HepG2 (cell line): ENCODE measurements around the gene CAMTA1. TPM values are rescaled to one million over a fixed set of nuclear protein-coding genes. Genes with fewer than 3 reads are reported as not detected.

Source experiments
- BHLHE40 ChIP-seq: IDR thresholded peaks from 2 replicates; pipeline ENCODE4 v1.6.1; 2011; ENCODE audit warnings: low read length, improper control_type of control experiment
- CENPT ChIP-seq: sonication (generic); formaldehyde crosslinking; IDR thresholded peaks from 2 replicates; pipeline ENCODE4 v1.8.0; 2022; ENCODE audit warnings: low read depth, mild to moderate bottlenecking, moderate library complexity, missing genetic modification reagents
- MED8 ChIP-seq: sonication (generic); formaldehyde crosslinking; IDR thresholded peaks from 2 replicates; pipeline ENCODE4 v1.8.1; 2023; ENCODE audit warnings: mild to moderate bottlenecking, missing genetic modification reagents; ENCODE audit not compliant: insufficient replicate concordance
- PAX8 ChIP-seq: sonication (generic); formaldehyde crosslinking; IDR thresholded peaks from 2 replicates; pipeline ENCODE4 v1.8.0; 2022; ENCODE audit warnings: mild to moderate bottlenecking, missing genetic modification reagents, borderline replicate concordance
- SP1 ChIP-seq, 2 experiments: fragments of 450-650 bp in 1 of 2; sonication (generic) in 1 of 2; formaldehyde crosslinking in 1 of 2; IDR thresholded peaks; 2 replicates each; pipeline versions ENCODE4 v1.4.0 to v1.6.1; 2016 to 2020; ENCODE audit warnings: missing genetic modification reagents in 1 of 2
- SRY ChIP-seq: sonication (generic); formaldehyde crosslinking; IDR thresholded peaks from 2 replicates; pipeline ENCODE4 v1.8.0; 2022; ENCODE audit warnings: mild to moderate bottlenecking, missing genetic modification reagents
- TOPORS ChIP-seq: sonication (generic); formaldehyde crosslinking; IDR thresholded peaks from 2 replicates; pipeline ENCODE4 v1.8.0; 2023; ENCODE audit warnings: mild to moderate bottlenecking, missing genetic modification reagents
- ZNF292 ChIP-seq: sonication (generic); formaldehyde crosslinking; IDR thresholded peaks from 2 replicates; pipeline ENCODE4 v1.8.1; 2022; ENCODE audit warnings: mild to moderate bottlenecking, low read depth, missing genetic modification reagents, borderline replicate concordance
- ZNF460 ChIP-seq: sonication (generic); formaldehyde crosslinking; IDR thresholded peaks from 2 replicates; pipeline ENCODE4 v1.5.1; 2020; ENCODE audit warnings: missing genetic modification reagents, mild to moderate bottlenecking, borderline replicate concordance
- polyA plus RNA-seq, 8 experiments: library from polyadenylated mRNA; depleted of rRNA in 3 of 8; stranded (reverse) in 7 of 8; unstranded in 1 of 8; fragments of >200 nt; fragmentation: Illumina TruSeq in 4 of 8; extraction: Trizol in 4 of 8; gene quantifications; 2 replicates each; pipeline versions ENCODE4 v1.2.1 to v1.2.3, GENCODE V29; 2011 to 2016; ENCODE audit warnings: low read depth in 4 of 8, missing spikeins in 1 of 8, mixed read lengths in 1 of 8; ENCODE audit not compliant: insufficient read depth in 1 of 8
- total RNA-seq, 5 experiments: library from RNA; depleted of rRNA; stranded (reverse); fragments of >200 nt; fragmentation: Illumina TruSeq; extraction: Trizol; gene quantifications; 2 replicates each; pipeline ENCODE4 v1.2.3, GENCODE V29; 2016; ENCODE audit warnings: low read depth in 1 of 5
- TF ChIP-seq, protein P1 (sequence below): sonication (generic); formaldehyde crosslinking; IDR thresholded peaks from 2 replicates; pipeline ENCODE4 v1.4.0; 2020; ENCODE audit warnings: missing genetic modification reagents, borderline replicate concordance
- TF ChIP-seq, protein P2 (sequence below): sonication (generic); formaldehyde crosslinking; IDR thresholded peaks from 2 replicates; pipeline ENCODE4 v1.5.1; 2020; ENCODE audit warnings: mild to moderate bottlenecking, missing genetic modification reagents
- TF ChIP-seq, protein P3 (sequence below): sonication (generic); formaldehyde crosslinking; conservative IDR thresholded peaks from 2 replicates; pipeline ENCODE4 v1.8.0; 2022; ENCODE audit warnings: low read depth, missing genetic modification reagents
- TF ChIP-seq, protein P4 (sequence below): sonication (generic); formaldehyde crosslinking; IDR thresholded peaks from 2 replicates; pipeline ENCODE4 v1.4.0; 2020; ENCODE audit warnings: missing genetic modification reagents
- TF ChIP-seq, protein P5 (sequence below): sonication (generic); formaldehyde crosslinking; conservative IDR thresholded peaks from 2 replicates; pipeline ENCODE4 v1.4.0; 2020; ENCODE audit warnings: missing genetic modification reagents

Gene CAMTA1
- total and polyA plus RNA-seq, 2 of the 13 experiments (the other 11 are each of a cell fraction or from before 2014, with no cell fraction given): 25.0 to 36.4 TPM

DNA sequence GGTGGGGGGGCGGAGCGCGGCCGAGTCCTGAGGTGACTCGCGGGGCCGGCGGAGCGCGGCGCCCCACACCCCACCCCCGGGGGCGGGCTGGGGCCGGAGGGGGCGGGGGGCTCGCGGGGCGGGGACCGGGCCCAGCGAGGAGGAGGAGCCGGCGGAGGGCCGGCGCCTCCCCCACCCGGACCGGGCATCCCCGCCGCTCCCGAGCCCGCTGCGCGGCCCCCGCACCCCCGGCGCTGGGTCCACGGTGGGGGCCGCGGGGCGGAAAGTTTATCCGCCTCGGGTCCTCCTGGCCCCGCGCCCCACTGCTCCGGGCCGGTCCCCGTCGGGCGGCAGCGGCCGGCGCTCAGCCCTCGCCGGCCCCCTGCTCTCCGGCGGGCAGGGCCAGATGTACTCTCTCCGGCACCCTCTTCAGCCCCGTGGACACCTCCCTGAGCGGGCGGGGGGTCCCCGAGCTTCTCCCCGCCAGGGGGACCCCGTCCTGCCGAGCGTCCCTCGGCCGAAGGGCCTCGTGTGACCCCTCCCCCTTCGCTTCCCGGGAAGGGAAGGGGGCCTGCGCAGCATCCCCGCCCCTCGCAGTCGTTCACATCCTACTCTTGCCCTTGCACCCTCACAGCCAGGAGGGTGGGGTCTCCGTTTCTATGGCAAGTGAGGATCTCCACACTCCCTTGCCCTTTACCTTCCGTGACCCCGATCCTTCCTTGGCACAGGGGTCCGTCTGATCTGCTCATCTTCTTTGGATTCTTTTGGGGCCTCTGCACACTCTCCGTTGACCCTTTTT lies 663 bp downstream of the CAMTA1 start (continued):
- TF ChIP-seq, protein P1, sequence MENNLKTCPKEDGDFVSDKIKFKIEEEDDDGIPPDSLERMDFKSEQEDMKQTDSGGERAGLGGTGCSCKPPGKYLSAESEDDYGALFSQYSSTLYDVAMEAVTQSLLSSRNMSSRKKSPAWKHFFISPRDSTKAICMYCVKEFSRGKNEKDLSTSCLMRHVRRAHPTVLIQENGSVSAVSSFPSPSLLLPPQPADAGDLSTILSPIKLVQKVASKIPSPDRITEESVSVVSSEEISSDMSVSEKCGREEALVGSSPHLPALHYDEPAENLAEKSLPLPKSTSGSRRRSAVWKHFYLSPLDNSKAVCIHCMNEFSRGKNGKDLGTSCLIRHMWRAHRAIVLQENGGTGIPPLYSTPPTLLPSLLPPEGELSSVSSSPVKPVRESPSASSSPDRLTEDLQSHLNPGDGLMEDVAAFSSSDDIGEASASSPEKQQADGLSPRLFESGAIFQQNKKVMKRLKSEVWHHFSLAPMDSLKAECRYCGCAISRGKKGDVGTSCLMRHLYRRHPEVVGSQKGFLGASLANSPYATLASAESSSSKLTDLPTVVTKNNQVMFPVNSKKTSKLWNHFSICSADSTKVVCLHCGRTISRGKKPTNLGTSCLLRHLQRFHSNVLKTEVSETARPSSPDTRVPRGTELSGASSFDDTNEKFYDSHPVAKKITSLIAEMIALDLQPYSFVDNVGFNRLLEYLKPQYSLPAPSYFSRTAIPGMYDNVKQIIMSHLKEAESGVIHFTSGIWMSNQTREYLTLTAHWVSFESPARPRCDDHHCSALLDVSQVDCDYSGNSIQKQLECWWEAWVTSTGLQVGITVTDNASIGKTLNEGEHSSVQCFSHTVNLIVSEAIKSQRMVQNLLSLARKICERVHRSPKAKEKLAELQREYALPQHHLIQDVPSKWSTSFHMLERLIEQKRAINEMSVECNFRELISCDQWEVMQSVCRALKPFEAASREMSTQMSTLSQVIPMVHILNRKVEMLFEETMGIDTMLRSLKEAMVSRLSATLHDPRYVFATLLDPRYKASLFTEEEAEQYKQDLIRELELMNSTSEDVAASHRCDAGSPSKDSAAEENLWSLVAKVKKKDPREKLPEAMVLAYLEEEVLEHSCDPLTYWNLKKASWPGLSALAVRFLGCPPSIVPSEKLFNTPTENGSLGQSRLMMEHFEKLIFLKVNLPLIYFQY: no peak
- TF ChIP-seq ZNF460 (CRISPR knock-in tag) (no peak), MED8 (CRISPR knock-in tag) (no peak), SRY (CRISPR knock-in tag) (no peak), TOPORS (CRISPR knock-in tag) (no peak), BHLHE40 (no peak), CENPT (CRISPR knock-in tag) (no peak), ZNF292 (CRISPR knock-in tag) (peak; percentile 23; the same call in 1 of the 2 replicates), SP1 (IDR thresholded peaks at IDR 0.05) (no peak), SP1 (CRISPR knock-in tag; IDR thresholded peaks at IDR 0.05) (no peak), PAX8 (CRISPR knock-in tag) (no peak)
- TF ChIP-seq, protein P2, sequence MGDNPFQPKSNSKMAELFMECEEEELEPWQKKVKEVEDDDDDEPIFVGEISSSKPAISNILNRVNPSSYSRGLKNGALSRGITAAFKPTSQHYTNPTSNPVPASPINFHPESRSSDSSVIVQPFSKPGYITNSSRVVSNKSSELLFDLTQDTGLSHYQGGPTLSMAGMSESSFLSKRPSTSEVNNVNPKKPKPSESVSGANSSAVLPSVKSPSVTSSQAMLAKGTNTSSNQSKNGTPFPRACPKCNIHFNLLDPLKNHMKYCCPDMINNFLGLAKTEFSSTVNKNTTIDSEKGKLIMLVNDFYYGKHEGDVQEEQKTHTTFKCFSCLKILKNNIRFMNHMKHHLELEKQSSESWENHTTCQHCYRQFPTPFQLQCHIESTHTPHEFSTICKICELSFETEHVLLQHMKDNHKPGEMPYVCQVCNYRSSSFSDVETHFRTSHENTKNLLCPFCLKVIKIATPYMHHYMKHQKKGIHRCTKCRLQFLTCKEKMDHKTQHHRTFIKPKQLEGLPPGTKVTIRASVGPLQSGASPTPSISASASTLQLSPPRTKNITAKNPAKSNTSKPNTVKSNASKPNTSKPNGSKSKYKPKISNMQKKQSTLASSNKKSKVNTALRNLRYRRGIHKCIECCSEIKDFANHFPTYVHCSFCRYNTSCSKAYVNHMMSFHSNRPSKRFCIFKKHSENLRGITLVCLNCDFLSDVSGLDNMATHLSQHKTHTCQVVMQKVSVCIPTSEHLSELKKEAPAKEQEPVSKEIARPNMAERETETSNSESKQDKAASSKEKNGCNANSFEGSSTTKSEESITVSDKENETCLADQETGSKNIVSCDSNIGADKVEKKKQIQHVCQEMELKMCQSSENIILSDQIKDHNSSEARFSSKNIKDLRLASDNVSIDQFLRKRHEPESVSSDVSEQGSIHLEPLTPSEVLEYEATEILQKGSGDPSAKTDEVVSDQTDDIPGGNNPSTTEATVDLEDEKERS (CRISPR knock-in tag): no peak
- TF ChIP-seq, protein P3, sequence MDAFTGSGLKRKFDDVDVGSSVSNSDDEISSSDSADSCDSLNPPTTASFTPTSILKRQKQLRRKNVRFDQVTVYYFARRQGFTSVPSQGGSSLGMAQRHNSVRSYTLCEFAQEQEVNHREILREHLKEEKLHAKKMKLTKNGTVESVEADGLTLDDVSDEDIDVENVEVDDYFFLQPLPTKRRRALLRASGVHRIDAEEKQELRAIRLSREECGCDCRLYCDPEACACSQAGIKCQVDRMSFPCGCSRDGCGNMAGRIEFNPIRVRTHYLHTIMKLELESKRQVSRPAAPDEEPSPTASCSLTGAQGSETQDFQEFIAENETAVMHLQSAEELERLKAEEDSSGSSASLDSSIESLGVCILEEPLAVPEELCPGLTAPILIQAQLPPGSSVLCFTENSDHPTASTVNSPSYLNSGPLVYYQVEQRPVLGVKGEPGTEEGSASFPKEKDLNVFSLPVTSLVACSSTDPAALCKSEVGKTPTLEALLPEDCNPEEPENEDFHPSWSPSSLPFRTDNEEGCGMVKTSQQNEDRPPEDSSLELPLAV (CRISPR knock-in tag): no peak
- TF ChIP-seq, protein P4, sequence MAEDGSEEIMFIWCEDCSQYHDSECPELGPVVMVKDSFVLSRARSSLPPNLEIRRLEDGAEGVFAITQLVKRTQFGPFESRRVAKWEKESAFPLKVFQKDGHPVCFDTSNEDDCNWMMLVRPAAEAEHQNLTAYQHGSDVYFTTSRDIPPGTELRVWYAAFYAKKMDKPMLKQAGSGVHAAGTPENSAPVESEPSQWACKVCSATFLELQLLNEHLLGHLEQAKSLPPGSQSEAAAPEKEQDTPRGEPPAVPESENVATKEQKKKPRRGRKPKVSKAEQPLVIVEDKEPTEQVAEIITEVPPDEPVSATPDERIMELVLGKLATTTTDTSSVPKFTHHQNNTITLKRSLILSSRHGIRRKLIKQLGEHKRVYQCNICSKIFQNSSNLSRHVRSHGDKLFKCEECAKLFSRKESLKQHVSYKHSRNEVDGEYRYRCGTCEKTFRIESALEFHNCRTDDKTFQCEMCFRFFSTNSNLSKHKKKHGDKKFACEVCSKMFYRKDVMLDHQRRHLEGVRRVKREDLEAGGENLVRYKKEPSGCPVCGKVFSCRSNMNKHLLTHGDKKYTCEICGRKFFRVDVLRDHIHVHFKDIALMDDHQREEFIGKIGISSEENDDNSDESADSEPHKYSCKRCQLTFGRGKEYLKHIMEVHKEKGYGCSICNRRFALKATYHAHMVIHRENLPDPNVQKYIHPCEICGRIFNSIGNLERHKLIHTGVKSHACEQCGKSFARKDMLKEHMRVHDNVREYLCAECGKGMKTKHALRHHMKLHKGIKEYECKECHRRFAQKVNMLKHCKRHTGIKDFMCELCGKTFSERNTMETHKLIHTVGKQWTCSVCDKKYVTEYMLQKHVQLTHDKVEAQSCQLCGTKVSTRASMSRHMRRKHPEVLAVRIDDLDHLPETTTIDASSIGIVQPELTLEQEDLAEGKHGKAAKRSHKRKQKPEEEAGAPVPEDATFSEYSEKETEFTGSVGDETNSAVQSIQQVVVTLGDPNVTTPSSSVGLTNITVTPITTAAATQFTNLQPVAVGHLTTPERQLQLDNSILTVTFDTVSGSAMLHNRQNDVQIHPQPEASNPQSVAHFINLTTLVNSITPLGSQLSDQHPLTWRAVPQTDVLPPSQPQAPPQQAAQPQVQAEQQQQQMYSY (CRISPR knock-in tag): no peak
- TF ChIP-seq, protein P5, sequence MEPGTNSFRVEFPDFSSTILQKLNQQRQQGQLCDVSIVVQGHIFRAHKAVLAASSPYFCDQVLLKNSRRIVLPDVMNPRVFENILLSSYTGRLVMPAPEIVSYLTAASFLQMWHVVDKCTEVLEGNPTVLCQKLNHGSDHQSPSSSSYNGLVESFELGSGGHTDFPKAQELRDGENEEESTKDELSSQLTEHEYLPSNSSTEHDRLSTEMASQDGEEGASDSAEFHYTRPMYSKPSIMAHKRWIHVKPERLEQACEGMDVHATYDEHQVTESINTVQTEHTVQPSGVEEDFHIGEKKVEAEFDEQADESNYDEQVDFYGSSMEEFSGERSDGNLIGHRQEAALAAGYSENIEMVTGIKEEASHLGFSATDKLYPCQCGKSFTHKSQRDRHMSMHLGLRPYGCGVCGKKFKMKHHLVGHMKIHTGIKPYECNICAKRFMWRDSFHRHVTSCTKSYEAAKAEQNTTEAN (CRISPR knock-in tag): no peak
